SK-N-SH (cell line): ENCODE results near the gene CISD2. TPM values are rescaled to one million over a fixed set of nuclear protein-coding genes. Genes with fewer than 3 reads are reported as not detected.
A peak's percentile ranks its signal among the peaks of the same experiment; 100 is the strongest.

Experiments
- CTCF ChIA-PET: fragments of 300-600, 350-600 bp; formaldehyde crosslinking; extraction: SDS; loops from one replicate; lab custom pipeline; 2021; lab: Yijun Ruan, JAX
- POLR2A ChIA-PET: fragments of 350-600 bp; sonication (Branson Sonifier 250); formaldehyde crosslinking; extraction: SDS; loops from one replicate; lab custom pipeline; 2020; ENCODE audit warnings: antibody characterized with exemption, inconsistent platforms; lab: Yijun Ruan, JAX
- DNase-seq: peaks from one replicate; pipeline ENCODE4 v3.0.0; 2012
- H2AFZ ChIP-seq: fragments of 200-600 bp; sonication (generic); 2 replicates; pipeline ENCODE4 v1.8.1; 2016; ENCODE audit warnings: antibody characterized with exemption, mild to moderate bottlenecking, low read depth
- H3F3A ChIP-seq: fragments of 200-600 bp; sonication (generic); replicated peaks from 2 replicates; pipeline ENCODE3; 2016; ENCODE audit warnings: antibody characterized with exemption, mild to moderate bottlenecking; ENCODE audit not compliant: insufficient read depth
- H3K27ac ChIP-seq, 2 experiments: fragments of 200-500 bp in 1 of 2; fragments of 200-600 bp in 1 of 2; sonication (Bioruptor generic) in 1 of 2; sonication (generic), shearing (Covaris generic) in 1 of 2; 2 replicates each; pipeline versions ENCODE4 v1.5.1 to v1.6.1; 2014 to 2016; ENCODE audit warnings: low read depth in 2 of 2, inconsistent platforms in 1 of 2, low read length in 1 of 2, mild to moderate bottlenecking in 1 of 2, mixed read lengths in 1 of 2
- H3K27me3 ChIP-seq: fragments of 200-600 bp; sonication (generic), shearing (Covaris generic); 2 replicates; pipeline ENCODE4 v1.6.1; 2016; ENCODE audit warnings: mixed run types; ENCODE audit not compliant: insufficient read depth
- H3K36me3 ChIP-seq, 2 experiments: fragments of 200-500 bp in 1 of 2; fragments of 200-600 bp in 1 of 2; sonication (Bioruptor generic) in 1 of 2; sonication (generic) in 1 of 2; replicated peaks in 1 of 2; 2 replicates each; pipeline versions ENCODE3 to v1.5.1; 2014 to 2016; ENCODE audit warnings: low read length in 1 of 2, mild to moderate bottlenecking in 1 of 2; ENCODE audit not compliant: insufficient read depth in 2 of 2, control insufficient read depth in 1 of 2
- H3K4me1 ChIP-seq, 2 experiments: fragments of 200-500 bp in 1 of 2; fragments of 200-600 bp in 1 of 2; sonication (Bioruptor generic) in 1 of 2; sonication (generic), shearing (Covaris generic) in 1 of 2; 2 replicates each; pipeline versions ENCODE4 v1.5.1 to v1.6.1; 2014 to 2016; ENCODE audit warnings: low read depth in 1 of 2, low read length in 1 of 2, mixed run types in 1 of 2; ENCODE audit not compliant: insufficient read depth in 2 of 2, control insufficient read depth in 1 of 2
- H3K4me2 ChIP-seq: fragments of 200-600 bp; sonication (generic), shearing (Covaris generic); 2 replicates; pipeline ENCODE4 v1.6.1; 2017; ENCODE audit warnings: mixed run types
- H3K4me3 ChIP-seq, 2 experiments: fragments of 200-500 bp in 1 of 2; fragments of 200-600 bp in 1 of 2; sonication (Bioruptor generic) in 1 of 2; sonication (generic), shearing (Covaris generic) in 1 of 2; 2 replicates each; pipeline versions ENCODE4 v1.5.1 to v1.8.1; 2014 to 2016; ENCODE audit warnings: low read depth in 2 of 2, inconsistent platforms in 1 of 2, low read length in 1 of 2, mild to moderate bottlenecking in 1 of 2, mixed read lengths in 1 of 2, moderate library complexity in 1 of 2
- H3K79me2 ChIP-seq: fragments of 200-600 bp; sonication (generic); 2 replicates; pipeline ENCODE4 v1.8.1; 2017; ENCODE audit warnings: mild to moderate bottlenecking; ENCODE audit not compliant: insufficient read depth
- H3K9ac ChIP-seq: fragments of 200-600 bp; sonication (generic); 2 replicates; pipeline ENCODE4 v1.6.1; 2017; ENCODE audit warnings: mixed run types
- H3K9me2 ChIP-seq: fragments of 200-600 bp; sonication (generic); 2 replicates; pipeline ENCODE4 v1.6.1; 2017; ENCODE audit warnings: mixed run types
- H3K9me3 ChIP-seq: fragments of 200-600 bp; sonication (generic); 2 replicates; pipeline ENCODE4 v1.6.1; 2017; ENCODE audit warnings: mixed run types, mild to moderate bottlenecking, moderate library complexity
- H4K20me1 ChIP-seq: fragments of 200-600 bp; sonication (generic); 2 replicates; pipeline ENCODE4 v1.6.1; 2017; ENCODE audit warnings: mild to moderate bottlenecking, mixed run types; ENCODE audit not compliant: insufficient read depth
- EP300 ChIP-seq, 2 experiments: IDR thresholded peaks; 2 replicates each; pipeline versions ENCODE4 v1.4.0 to v1.6.1; 2012; ENCODE audit warnings: borderline replicate concordance in 1 of 2, low read depth in 1 of 2, low read length in 1 of 2
- EZH2phosphoT487 ChIP-seq: fragments of 200-600 bp; sonication (generic); IDR thresholded peaks from 2 replicates; pipeline ENCODE4 v1.6.1; 2017; ENCODE audit warnings: low read depth, mixed run types, mild to moderate bottlenecking, antibody characterized with exemption, moderate library complexity, borderline replicate concordance
- FOXJ3 ChIP-seq: sonication (generic); formaldehyde crosslinking; IDR thresholded peaks from 2 replicates; pipeline ENCODE4 v1.5.1; 2020; ENCODE audit warnings: mild to moderate bottlenecking, missing genetic modification reagents
- GABPA ChIP-seq: IDR thresholded peaks from 2 replicates; pipeline ENCODE4 v1.4.0; 2012; ENCODE audit warnings: low read depth, mild to moderate bottlenecking
- GATA2 ChIP-seq: sonication (generic); formaldehyde crosslinking; IDR thresholded peaks from 2 replicates; pipeline ENCODE4 v1.5.0; 2020; ENCODE audit warnings: mild to moderate bottlenecking, missing genetic modification reagents
- IRF3 ChIP-seq: fragments of 150-350 bp; IDR thresholded peaks from 2 replicates; pipeline ENCODE4 v1.6.1; 2016; ENCODE audit warnings: mild to moderate bottlenecking, low read depth, low read length
- JUND ChIP-seq: IDR thresholded peaks from 2 replicates; pipeline ENCODE4 v1.4.0; 2012
- MXI1 ChIP-seq: IDR thresholded peaks from 2 replicates; pipeline ENCODE4 v1.6.1; 2012; ENCODE audit warnings: mild to moderate bottlenecking, low read depth, low read length, improper control_type of control experiment
- NRF1 ChIP-seq: IDR thresholded peaks from 2 replicates; pipeline ENCODE4 v1.6.1; 2012; ENCODE audit warnings: low read depth, mild to moderate bottlenecking, low read length
- POLR2AphosphoS5 ChIP-seq: IDR thresholded peaks from 2 replicates; pipeline ENCODE4 v1.6.1; 2012; ENCODE audit warnings: low read depth, low read length
- RCOR1 ChIP-seq: fragments of 150-350 bp; IDR thresholded peaks from 2 replicates; pipeline ENCODE4 v1.6.1; 2017; ENCODE audit warnings: antibody characterized with exemption, low read length
- SIN3A ChIP-seq: IDR thresholded peaks from 2 replicates; pipeline ENCODE4 v1.6.1; 2012; ENCODE audit warnings: low read depth, mild to moderate bottlenecking, low read length, moderate library complexity, borderline replicate concordance
- SMC3 ChIP-seq: IDR thresholded peaks from 2 replicates; pipeline ENCODE4 v1.6.1; 2012; ENCODE audit warnings: low read depth, low read length, improper control_type of control experiment
- TAF1 ChIP-seq: IDR thresholded peaks from 2 replicates; pipeline ENCODE4 v1.6.1; 2012; ENCODE audit warnings: low read depth, mild to moderate bottlenecking, low read length, moderate library complexity, borderline replicate concordance
- TEAD4 ChIP-seq: IDR thresholded peaks from 2 replicates; pipeline ENCODE4 v1.4.0; 2012; ENCODE audit warnings: mild to moderate bottlenecking, borderline replicate concordance; ENCODE audit not compliant: insufficient read depth
- USF2 ChIP-seq: fragments of 150-350 bp; IDR thresholded peaks from 2 replicates; pipeline ENCODE4 v1.6.1; 2017; ENCODE audit warnings: antibody characterized with exemption, low read length, low read depth, borderline replicate concordance
- WGBS: methylation state at CpG from one replicate; pipeline ENCODE4 v1.1.6; 2017; ENCODE audit warnings: low lambda C conversion rate; 5-methylcytosine and 5-hydroxymethylcytosine counted together
- polyA plus RNA-seq, 3 experiments: library from polyadenylated mRNA; depleted of rRNA; stranded (reverse); fragments of >200 nt; gene quantifications; 2 replicates each; pipeline ENCODE4 v1.2.3, GENCODE V29; 2012
- TF ChIP-seq, protein P1 (sequence below): fragments of 200-600 bp; sonication (generic); IDR thresholded peaks from 2 replicates; pipeline ENCODE4 v1.6.1; 2017; ENCODE audit warnings: antibody characterized with exemption, mild to moderate bottlenecking, moderate library complexity
- TF ChIP-seq, protein P2 (sequence below): IDR thresholded peaks from 2 replicates; pipeline ENCODE4; 2012

Gene CISD2
- polyA plus RNA-seq, 1 of the 3 experiments (the other 2 are of a cell fraction): 21.4 TPM

DNA sequence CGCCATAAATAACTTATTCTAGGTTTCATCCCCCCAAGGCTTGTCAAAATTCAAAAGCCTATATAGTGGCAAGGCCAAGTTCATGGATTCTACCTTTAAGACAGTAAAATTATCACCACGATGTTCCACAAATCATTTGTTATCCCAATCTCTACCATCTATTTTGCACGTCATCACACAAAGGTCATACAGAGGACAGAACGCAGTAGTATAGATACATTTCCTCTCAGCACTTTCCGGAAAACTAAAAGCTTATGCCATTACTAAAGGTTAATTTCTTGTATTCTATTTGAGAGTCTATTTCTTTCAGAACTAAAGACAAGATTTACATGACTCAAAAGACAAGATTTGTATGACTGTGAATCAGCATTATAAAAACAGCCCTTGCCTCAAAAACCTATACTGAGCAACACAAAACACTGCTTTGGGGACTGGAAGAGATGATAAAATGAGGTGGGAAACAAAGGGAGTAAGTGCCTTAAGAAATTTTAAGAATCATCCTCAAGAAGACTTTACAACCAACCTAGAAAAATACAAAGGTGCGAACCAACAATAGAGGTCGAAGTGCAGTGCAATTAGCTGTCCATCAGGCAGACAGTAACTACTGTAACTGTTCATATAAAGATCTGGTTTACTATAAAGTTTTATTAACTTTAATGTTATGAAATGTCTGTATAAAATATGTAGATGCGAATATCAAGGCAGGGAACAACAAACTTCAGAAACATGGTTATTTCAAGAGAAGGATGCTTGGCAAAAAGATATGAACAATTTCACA is 49.0 kb upstream of the CISD2 start:
- POLR2A ChIA-PET: no interaction called here

More for the DNA sequence above, 49.0 kb upstream of the CISD2 start:
- peaks cover 98% of the 10 kb centered on the region for H3K79me2 ChIP-seq
- H4K20me1 ChIP-seq: peaks cover 87% of the 10 kb centered on the region
- H3K27ac ChIP-seq: peak overlapping the region in 1 of 2 experiments; percentile 26; a peak in 2 of 4 replicates
- no peaks in the 10 kb centered on the region for H3K9me3 ChIP-seq
- peaks cover 36% of the 10 kb centered on the region for H3F3A ChIP-seq
- CTCF ChIA-PET: no interaction called here
- no peak overlapping the region for H3K9ac ChIP-seq
- no peaks in the 10 kb centered on the region for H3K27me3 ChIP-seq
- WGBS: 83% methylated on average over 8 of the region's 8 CpGs
- H3K4me3 ChIP-seq: no peak overlapping the region
- no peak overlapping the region for H2AFZ ChIP-seq
- TF ChIP-seq JUND: no peak
- TF ChIP-seq FOXJ3: no peak
- TF ChIP-seq SIN3A: no peak
- TF ChIP-seq, protein P1, sequence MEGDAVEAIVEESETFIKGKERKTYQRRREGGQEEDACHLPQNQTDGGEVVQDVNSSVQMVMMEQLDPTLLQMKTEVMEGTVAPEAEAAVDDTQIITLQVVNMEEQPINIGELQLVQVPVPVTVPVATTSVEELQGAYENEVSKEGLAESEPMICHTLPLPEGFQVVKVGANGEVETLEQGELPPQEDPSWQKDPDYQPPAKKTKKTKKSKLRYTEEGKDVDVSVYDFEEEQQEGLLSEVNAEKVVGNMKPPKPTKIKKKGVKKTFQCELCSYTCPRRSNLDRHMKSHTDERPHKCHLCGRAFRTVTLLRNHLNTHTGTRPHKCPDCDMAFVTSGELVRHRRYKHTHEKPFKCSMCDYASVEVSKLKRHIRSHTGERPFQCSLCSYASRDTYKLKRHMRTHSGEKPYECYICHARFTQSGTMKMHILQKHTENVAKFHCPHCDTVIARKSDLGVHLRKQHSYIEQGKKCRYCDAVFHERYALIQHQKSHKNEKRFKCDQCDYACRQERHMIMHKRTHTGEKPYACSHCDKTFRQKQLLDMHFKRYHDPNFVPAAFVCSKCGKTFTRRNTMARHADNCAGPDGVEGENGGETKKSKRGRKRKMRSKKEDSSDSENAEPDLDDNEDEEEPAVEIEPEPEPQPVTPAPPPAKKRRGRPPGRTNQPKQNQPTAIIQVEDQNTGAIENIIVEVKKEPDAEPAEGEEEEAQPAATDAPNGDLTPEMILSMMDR: no peak
- TF ChIP-seq GABPA: no peak
- no peak for TF ChIP-seq MXI1
- TF ChIP-seq RCOR1: no peak
- no peak for TF ChIP-seq USF2
- TF ChIP-seq POLR2AphosphoS5: no peak
- no peak for TF ChIP-seq NRF1
- no peak for TF ChIP-seq GATA2
- TF ChIP-seq EP300 (IDR thresholded peaks at IDR 0.05; ENCODE audit: borderline replicate concordance in 1 of 2, low read depth in 1 of 2, low read length in 1 of 2): no peak
- no peak for TF ChIP-seq TAF1
- TF ChIP-seq EZH2phosphoT487: no peak
- no peak for TF ChIP-seq TEAD4
- TF ChIP-seq SMC3: no peak
- TF ChIP-seq, protein P2, sequence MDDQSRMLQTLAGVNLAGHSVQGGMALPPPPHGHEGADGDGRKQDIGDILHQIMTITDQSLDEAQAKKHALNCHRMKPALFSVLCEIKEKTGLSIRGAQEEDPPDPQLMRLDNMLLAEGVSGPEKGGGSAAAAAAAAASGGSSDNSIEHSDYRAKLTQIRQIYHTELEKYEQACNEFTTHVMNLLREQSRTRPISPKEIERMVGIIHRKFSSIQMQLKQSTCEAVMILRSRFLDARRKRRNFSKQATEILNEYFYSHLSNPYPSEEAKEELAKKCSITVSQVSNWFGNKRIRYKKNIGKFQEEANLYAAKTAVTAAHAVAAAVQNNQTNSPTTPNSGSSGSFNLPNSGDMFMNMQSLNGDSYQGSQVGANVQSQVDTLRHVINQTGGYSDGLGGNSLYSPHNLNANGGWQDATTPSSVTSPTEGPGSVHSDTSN: no peak
- TF ChIP-seq IRF3: no peak
- no peak for DNase-seq
- peak overlapping the region; percentile 21; the same call in 1 of the 2 replicates for H3K4me2 ChIP-seq
- peaks cover 20 to 48% of the 10 kb centered on the region in 2 experiments for H3K4me1 ChIP-seq
- peaks cover 33 to 64% of the 10 kb centered on the region in 2 experiments for H3K36me3 ChIP-seq
- H3K9me2 ChIP-seq: no peaks in the 10 kb centered on the region
